Testis (tissue), 3 donors: ENCODE data around the gene SUSD2. TPM values are rescaled to one million over a fixed set of nuclear protein-coding genes. Genes with fewer than 3 reads are reported as not detected.
A peak's percentile ranks its signal among the peaks of the same experiment; 100 is the strongest.
"Not testable (repeated sequence)": the region's sequence is repeated elsewhere in the genome, so short reads cannot be mapped to it uniquely, and the experiment has no call there.

Experiments
- DNase-seq: peaks from one replicate; pipeline ENCODE4 v3.0.0-alpha.2; 2019
- H3K27ac ChIP-seq, 2 donors: fragments of 200-600 bp; sonication (generic); one replicate each; pipeline ENCODE4 v1.5.1; 2019
- H3K27me3 ChIP-seq: fragments of 200-600 bp; sonication (generic); one replicate; pipeline ENCODE4 v1.5.1; 2019
- H3K36me3 ChIP-seq: fragments of 200-600 bp; sonication (generic); one replicate; pipeline ENCODE4 v1.5.1; 2017; ENCODE audit warnings: low read depth; ENCODE audit errors: missing control alignments
- H3K4me1 ChIP-seq: fragments of 200-600 bp; sonication (generic); one replicate; pipeline ENCODE4 v1.5.1; 2019
- H3K4me3 ChIP-seq, 2 donors: fragments of 200-600 bp; sonication (generic); one replicate each; pipeline ENCODE4 v1.5.1; 2017 to 2019
- H3K9me3 ChIP-seq: fragments of 200-600 bp; sonication (generic); one replicate; pipeline ENCODE4 v1.5.1; 2017
- POLR2A ChIP-seq: fragments of 450-650 bp; IDR thresholded peaks from one replicate; pipeline ENCODE4 v1.6.1; 2017; ENCODE audit warnings: antibody characterized with exemption, mild to moderate bottlenecking, moderate library complexity
- WGBS, 2 donors: methylation state at CpG; one replicate each; pipeline ENCODE4 v1.1.5; 2018; 5-methylcytosine and 5-hydroxymethylcytosine counted together
- intact Hi-C: fragments of 100-400 bp; cut with DNase I; formaldehyde crosslinking; loops from one replicate; pipeline ENCODE4 v1.15.1; 2023; ENCODE audit warnings: low total_unique reads
- polyA plus RNA-seq: library from polyadenylated mRNA; stranded (reverse); fragments of 350-450 nt; fragmentation: Illumina TruSeq; extraction: RNeasy Lipid Tissue Mini Kit (QIAGEN cat#74804); gene quantifications from one replicate; pipeline ENCODE4 v1.2.3, GENCODE V29; 2014; ENCODE audit warnings: low read depth, low replicate concordance; ENCODE audit not compliant: insufficient read depth
- total RNA-seq, 2 donors: library from RNA; depleted of rRNA; stranded (reverse); fragments of >200 nt; gene quantifications; one replicate each; pipeline ENCODE4 v1.2.3, GENCODE V29; 2016
- TF ChIP-seq, protein P1 (sequence below), 3 experiments: fragments of 450-650 bp in 2 of 3; fragments of 200-600 bp in 1 of 3; sonication (generic) in 1 of 3; IDR thresholded peaks; one replicate each; pipeline ENCODE4 v1.5.1; 2016 to 2019; ENCODE audit warnings: antibody characterized with exemption in 3 of 3, mild to moderate bottlenecking in 2 of 3, moderate library complexity in 1 of 3

Gene SUSD2
- total and polyA plus RNA-seq, 3 donors from 2014 or later = 5.3 to 11.9 (median 5.7) TPM

DNA sequence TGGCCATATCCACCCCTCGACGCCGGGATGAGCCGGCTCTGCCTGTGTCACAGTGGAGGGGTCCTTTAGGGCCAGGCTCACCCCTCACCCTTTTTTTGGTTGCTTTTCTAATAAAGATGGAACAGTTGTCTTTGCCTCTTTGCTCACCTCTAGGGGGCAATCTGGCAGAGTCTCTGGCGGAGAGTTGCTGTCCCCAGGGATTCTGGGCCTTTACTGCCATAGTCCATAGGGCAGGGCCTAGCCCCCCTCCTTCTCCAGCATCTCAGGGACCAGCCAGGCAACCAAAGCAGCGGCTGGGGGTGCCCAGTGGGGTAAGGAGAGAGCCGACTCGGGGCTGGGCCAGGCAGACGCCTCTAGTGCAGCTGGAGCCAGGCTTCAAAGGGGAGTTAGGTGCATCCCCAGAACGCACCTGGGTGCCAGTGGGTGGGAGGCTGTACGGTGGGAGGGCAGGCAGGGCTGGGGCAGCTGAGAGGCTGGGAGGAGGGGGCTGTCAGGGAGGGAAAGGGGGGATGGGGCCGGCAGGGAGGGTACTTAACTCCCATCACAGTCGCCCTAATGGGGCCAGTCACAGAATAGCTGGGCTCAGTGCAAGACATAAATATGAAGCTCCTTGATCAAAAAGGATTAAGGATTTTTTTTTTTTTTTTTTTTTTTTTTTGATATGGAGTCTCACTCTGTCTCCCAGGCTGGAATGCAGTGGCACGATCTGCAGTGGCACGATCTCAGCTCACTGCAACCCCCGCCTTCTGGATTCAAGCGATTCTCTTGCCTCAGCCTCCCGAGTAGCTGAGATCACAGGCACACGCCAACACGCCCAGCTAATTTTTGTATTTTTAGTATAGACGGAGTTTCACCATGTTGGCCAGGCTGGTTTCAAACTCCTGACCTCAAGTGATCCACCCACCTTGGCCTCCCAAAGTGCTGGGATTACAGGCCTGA, 2.5 kb upstream of the SUSD2 start:
- intact Hi-C loops = no loop called here
- H3K9me3 ChIP-seq = no peaks in the 10 kb centered on the region
- H3K27ac ChIP-seq = no peak overlapping the region
- no peak for TF ChIP-seq POLR2A
- TF ChIP-seq, protein P1, sequence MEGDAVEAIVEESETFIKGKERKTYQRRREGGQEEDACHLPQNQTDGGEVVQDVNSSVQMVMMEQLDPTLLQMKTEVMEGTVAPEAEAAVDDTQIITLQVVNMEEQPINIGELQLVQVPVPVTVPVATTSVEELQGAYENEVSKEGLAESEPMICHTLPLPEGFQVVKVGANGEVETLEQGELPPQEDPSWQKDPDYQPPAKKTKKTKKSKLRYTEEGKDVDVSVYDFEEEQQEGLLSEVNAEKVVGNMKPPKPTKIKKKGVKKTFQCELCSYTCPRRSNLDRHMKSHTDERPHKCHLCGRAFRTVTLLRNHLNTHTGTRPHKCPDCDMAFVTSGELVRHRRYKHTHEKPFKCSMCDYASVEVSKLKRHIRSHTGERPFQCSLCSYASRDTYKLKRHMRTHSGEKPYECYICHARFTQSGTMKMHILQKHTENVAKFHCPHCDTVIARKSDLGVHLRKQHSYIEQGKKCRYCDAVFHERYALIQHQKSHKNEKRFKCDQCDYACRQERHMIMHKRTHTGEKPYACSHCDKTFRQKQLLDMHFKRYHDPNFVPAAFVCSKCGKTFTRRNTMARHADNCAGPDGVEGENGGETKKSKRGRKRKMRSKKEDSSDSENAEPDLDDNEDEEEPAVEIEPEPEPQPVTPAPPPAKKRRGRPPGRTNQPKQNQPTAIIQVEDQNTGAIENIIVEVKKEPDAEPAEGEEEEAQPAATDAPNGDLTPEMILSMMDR (IDR thresholded peaks at IDR 0.05) = peak in 1 of 3 experiments; percentile 8
- DNase-seq = no peak
- WGBS, 2 donors = 86% methylated on average over 19 to 21 of the region's 21 CpGs
- no peak overlapping the region for H3K4me3 ChIP-seq
- no peaks in the 10 kb centered on the region for H3K36me3 ChIP-seq
- peaks cover 8% of the 10 kb centered on the region for H3K4me1 ChIP-seq
- no peaks in the 10 kb centered on the region for H3K27me3 ChIP-seq

DNA sequence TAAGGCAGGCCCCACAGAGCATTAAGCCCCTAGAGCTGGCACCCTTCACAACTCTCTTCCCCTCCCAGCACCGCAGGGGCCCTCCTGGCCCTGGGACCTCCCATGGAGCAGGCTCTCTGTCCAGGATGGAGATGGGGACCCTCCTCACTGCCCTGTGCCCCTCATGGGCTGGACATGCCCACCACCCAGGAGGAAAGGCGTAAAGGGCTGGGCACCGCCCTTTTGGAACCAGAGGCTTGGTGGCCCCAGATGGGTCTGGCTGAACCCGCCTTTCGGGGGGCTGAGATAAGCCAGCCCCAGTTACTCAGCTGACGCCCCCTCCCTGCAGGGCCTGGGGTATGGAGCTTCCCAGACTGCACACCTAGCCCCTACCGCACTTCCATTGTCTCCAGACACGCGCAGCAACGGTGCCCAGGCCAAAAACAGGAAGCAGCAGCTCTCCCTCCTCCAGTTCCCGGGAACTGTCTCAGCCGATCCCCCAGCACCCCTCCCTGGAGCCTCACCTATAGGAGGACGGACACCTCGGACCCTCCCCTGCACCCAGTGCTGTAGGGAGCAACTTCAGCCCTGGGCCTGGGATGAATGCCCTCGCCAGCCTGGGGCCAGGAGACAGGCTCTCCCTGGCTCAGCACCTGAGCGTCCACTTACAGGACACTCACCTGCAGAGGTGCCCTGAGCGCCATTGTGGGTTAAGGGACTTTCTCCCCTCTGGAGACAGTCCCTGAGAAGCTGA, 1.6 kb upstream of the SUSD2 start:
- Histone ChIP-seq H3K9me3 (no peaks in the 10 kb centered on the region), H3K4me1 (peaks cover 4% of the 10 kb centered on the region), H3K27me3 (no peaks in the 10 kb centered on the region), H3K36me3 (no peaks in the 10 kb centered on the region), H3K4me3 (no peak overlapping the region), H3K27ac (no peak overlapping the region)
- intact Hi-C loops = no loop called here
- DNase-seq = no peak
- WGBS, 2 donors = 88 to 91% methylated on average over 7 to 16 of the region's 17 CpGs
- no peak for TF ChIP-seq POLR2A
- TF ChIP-seq, protein P1 (IDR thresholded peaks at IDR 0.05) = no peak

DNA sequence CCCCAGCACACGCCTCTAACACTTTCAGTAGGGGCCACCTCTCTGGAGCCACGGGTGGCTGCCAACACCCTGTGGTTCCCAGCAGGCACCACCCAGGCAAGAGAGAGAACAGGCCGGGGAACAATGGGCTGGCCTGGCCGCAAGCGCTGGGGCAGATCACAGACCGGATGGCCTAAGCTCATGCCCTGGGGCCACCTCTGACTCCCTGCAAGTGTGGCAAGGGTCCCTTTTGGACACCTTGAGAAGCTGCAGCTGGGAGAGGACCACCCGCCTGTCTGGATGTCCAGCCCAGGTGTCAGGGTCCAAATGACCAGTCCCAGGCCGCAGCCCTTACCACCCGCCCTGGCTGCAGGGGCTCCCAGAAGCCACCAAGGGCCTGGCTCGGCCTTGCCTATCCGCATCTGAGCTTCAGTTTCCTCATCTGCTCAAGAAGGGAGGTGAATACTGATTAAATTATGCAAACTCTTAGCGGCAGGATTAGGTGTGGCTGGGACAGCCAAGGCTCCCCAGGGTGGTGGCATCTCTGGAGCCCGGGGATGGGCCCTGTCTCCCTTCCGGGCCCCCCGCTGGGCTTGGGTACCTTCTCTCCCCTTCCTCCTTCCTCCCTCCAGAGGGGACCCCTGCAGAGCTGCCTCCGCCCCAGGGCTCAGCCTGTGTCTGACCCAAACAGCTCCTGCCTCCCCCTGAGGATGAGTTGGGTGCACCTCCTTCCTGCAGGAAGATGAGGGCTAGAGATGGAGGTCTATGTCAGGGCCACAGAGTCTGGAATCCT, 785 bp upstream of the SUSD2 start:
- no peaks in the 10 kb centered on the region for H3K27me3 ChIP-seq
- H3K4me1 ChIP-seq = no peaks in the 10 kb centered on the region
- no peak overlapping the region for H3K4me3 ChIP-seq
- H3K36me3 ChIP-seq = no peaks in the 10 kb centered on the region
- no peak for DNase-seq
- WGBS, 2 donors = 83 to 87% methylated on average over 9 to 16 of the region's 16 CpGs
- TF ChIP-seq POLR2A = no peak
- TF ChIP-seq, protein P1 (IDR thresholded peaks at IDR 0.05) = no peak
- intact Hi-C loops = no loop called here
- no peak overlapping the region for H3K27ac ChIP-seq
- H3K9me3 ChIP-seq = no peaks in the 10 kb centered on the region

DNA sequence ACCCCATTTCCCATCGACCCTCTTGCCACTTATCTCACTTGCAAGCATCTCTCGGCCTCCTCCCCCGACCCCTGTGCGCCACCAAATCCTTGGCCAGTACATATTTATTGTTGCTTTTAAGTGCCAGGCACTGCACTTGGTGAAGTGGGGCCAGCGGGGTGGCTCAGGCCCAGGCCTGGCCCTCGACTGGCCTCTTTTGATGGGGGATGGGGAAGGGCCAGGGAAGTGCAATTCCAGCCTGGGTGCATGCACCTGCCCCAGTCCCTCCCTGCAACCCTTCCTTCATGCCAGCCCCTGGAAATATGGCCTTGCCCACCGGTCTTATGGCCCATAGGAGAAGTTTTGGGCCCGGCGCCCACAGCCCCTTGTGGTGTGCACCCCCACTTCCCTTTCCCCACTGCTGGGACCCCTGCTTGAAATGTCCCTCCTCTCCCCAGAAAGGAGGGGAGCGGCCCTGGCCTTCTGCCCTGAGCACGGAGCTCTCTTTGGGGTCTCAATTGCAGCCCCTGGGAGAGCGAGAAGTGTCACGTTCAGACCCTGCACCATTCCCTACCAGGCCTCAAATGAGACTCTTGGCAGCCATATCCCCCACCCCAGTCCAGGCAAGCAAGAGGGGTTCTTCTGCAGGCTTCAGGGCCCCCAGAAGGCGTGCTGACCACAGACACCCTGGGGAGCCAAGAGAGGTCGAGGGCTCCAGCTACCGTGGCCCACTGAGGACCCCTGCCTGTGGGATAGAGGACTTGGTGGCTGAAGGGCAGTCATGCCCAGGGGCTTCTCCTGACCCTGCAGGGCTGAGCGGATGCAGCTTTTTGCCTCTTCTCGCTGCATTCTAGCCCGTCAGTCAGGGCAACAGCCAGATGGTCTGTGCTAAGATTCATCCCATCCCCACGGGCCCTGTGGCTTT, 961 bp downstream of the SUSD2 start:
- intact Hi-C loops = no loop called here
- no peak overlapping the region for H3K27ac ChIP-seq
- no peak for DNase-seq
- no peaks in the 10 kb centered on the region for H3K9me3 ChIP-seq
- H3K4me3 ChIP-seq = no peak overlapping the region
- 87 to 89% methylated on average over 10 to 20 of the region's 20 CpGs for WGBS, 2 donors
- H3K27me3 ChIP-seq = no peaks in the 10 kb centered on the region
- no peak for TF ChIP-seq POLR2A
- TF ChIP-seq, protein P1 (IDR thresholded peaks at IDR 0.05) = peak in 1 of 3 experiments; percentile 7
- no peaks in the 10 kb centered on the region for H3K4me1 ChIP-seq
- no peaks in the 10 kb centered on the region for H3K36me3 ChIP-seq

DNA sequence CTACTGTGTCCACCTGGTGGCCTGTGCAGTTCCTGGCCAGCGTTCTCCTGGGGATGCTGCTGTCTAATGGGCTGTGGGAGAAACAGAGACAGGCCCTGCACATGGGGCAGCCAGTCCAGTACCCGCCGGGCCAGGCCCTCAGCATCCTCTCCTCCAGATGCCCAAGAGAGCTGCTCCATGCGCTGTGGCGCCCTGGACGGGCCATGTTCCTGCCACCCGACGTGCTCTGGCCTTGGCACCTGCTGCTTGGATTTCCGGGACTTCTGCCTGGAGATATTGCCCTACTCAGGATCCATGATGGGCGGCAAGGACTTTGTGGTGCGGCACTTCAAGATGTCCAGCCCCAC, 1.6 kb downstream of the SUSD2 start:
- DNase-seq, intact Hi-C loops: not testable (repeated sequence)

More for the DNA sequence above, 1.6 kb downstream of the SUSD2 start:
- H3K27ac ChIP-seq, H3K4me1 ChIP-seq, H3K4me3 ChIP-seq, H3K27me3 ChIP-seq, H3K36me3 ChIP-seq, H3K9me3 ChIP-seq: not testable (repeated sequence)
- WGBS, 2 donors = 87 to 89% methylated on average over 3 to 11 of the region's 11 CpGs
